HAP-1 (cell line): ENCODE results near the gene EPHB2.
"Not testable (repeated sequence)": the region's sequence is repeated elsewhere in the genome, so short reads cannot be mapped to it uniquely, and the experiment has no call there.

Experiments used
- DNase-seq, 2 experiments: peaks; one replicate each; pipeline ENCODE4 v3.0.0-alpha.2; 2016 to 2020; ENCODE audit warnings: low spot score in 2 of 2
- H3K27me3 ChIP-seq: fragments of 250-450 bp; sonication (Bioruptor Pico); 2 replicates; pipeline ENCODE4 v1.5.1; 2020; ENCODE audit warnings: low read depth, mild to moderate bottlenecking, moderate library complexity
- H3K36me3 ChIP-seq: fragments of 250-450 bp; sonication (Bioruptor Pico); replicated peaks from 2 replicates; pipeline ENCODE4 v1.5.1; 2020; ENCODE audit warnings: mild to moderate bottlenecking
- H3K4me1 ChIP-seq: fragments of 250-450 bp; sonication (Bioruptor Pico); 2 replicates; pipeline ENCODE4 v1.5.1; 2020; ENCODE audit warnings: mild to moderate bottlenecking
- H3K4me3 ChIP-seq: fragments of 250-450 bp; sonication (Bioruptor Pico); 2 replicates; pipeline ENCODE4 v1.5.1; 2020; ENCODE audit warnings: mild to moderate bottlenecking, moderate library complexity
- H3K9me3 ChIP-seq: fragments of 250-450 bp; sonication (Bioruptor Pico); 2 replicates; pipeline ENCODE4 v1.5.1; 2020; ENCODE audit warnings: mild to moderate bottlenecking, moderate library complexity
- in situ Hi-C: fragments of 300-500 bp; cut with MboI; formaldehyde crosslinking; loops from 3 replicates; pipeline ENCODE4 v1.14.3; 2020; ENCODE audit warnings: low sequenced_read_pairs, inconsistent platforms, mixed read lengths

Gene EPHB2

GRCh38 chr1:22838965-22839364 is 128.3 kb downstream of the EPHB2 start:
- H3K4me1 ChIP-seq: no peaks in the 10 kb centered on the region
- H3K4me3 ChIP-seq: no peak overlapping the region
- no peaks in the 10 kb centered on the region for H3K36me3 ChIP-seq
- in situ Hi-C loops: no loop called here
- no peak for DNase-seq
- H3K9me3 ChIP-seq: no peaks in the 10 kb centered on the region
- no peaks in the 10 kb centered on the region for H3K27me3 ChIP-seq

- in situ Hi-C loops: no loop called here
- H3K4me3 ChIP-seq: no peak overlapping the region
- H3K9me3 ChIP-seq: no peaks in the 10 kb centered on the region
- H3K36me3 ChIP-seq: no peaks in the 10 kb centered on the region
- no peaks in the 10 kb centered on the region for H3K4me1 ChIP-seq
- no peaks in the 10 kb centered on the region for H3K27me3 ChIP-seq
- DNase-seq: no peak
Observed at GRCh38 chr1:22839806-22840205, 129.2 kb downstream of the EPHB2 start.

GRCh38 chr1:22841142-22841541 is 130.5 kb downstream of the EPHB2 start:
- Histone ChIP-seq H3K4me3 (no peak overlapping the region), H3K36me3 (no peaks in the 10 kb centered on the region), H3K9me3 (no peaks in the 10 kb centered on the region), H3K27me3 (no peaks in the 10 kb centered on the region), H3K4me1 (no peaks in the 10 kb centered on the region)
- in situ Hi-C loops: no loop called here
- no peak for DNase-seq

- in situ Hi-C loops: no loop called here
- Histone ChIP-seq H3K36me3 (no peaks in the 10 kb centered on the region), H3K27me3 (no peaks in the 10 kb centered on the region), H3K4me1 (no peaks in the 10 kb centered on the region), H3K4me3 (no peak overlapping the region), H3K9me3 (no peaks in the 10 kb centered on the region)
- no peak for DNase-seq
Observed at GRCh38 chr1:22841860-22842281, 131.2 kb downstream of the EPHB2 start.

GRCh38 chr1:22843441-22844183 is 133.0 kb downstream of the EPHB2 start:
- H3K9me3 ChIP-seq, H3K4me1 ChIP-seq, in situ Hi-C loops, H3K36me3 ChIP-seq, H3K27me3 ChIP-seq, DNase-seq, H3K4me3 ChIP-seq: not testable (repeated sequence)

- in situ Hi-C loops: no loop called here
- Histone ChIP-seq H3K4me1 (no peaks in the 10 kb centered on the region), H3K27me3 (no peaks in the 10 kb centered on the region), H3K36me3 (no peaks in the 10 kb centered on the region), H3K4me3 (no peak overlapping the region), H3K9me3 (no peaks in the 10 kb centered on the region)
- DNase-seq: no peak
Observed at GRCh38 chr1:22844621-22845020, 134.0 kb downstream of the EPHB2 start.

- Histone ChIP-seq H3K4me3 (no peak overlapping the region), H3K36me3 (no peaks in the 10 kb centered on the region), H3K27me3 (no peaks in the 10 kb centered on the region), H3K4me1 (no peaks in the 10 kb centered on the region), H3K9me3 (no peaks in the 10 kb centered on the region)
- in situ Hi-C loops: no loop called here
- DNase-seq: no peak
Observed at GRCh38 chr1:22845398-22845935, 134.8 kb downstream of the EPHB2 start.

GRCh38 chr1:22846458-22846857 is 135.8 kb downstream of the EPHB2 start:
- no peaks in the 10 kb centered on the region for H3K27me3 ChIP-seq
- DNase-seq: no peak
- H3K4me3 ChIP-seq: no peak overlapping the region
- H3K4me1 ChIP-seq: no peaks in the 10 kb centered on the region
- no peaks in the 10 kb centered on the region for H3K36me3 ChIP-seq
- in situ Hi-C loops: no loop called here
- no peaks in the 10 kb centered on the region for H3K9me3 ChIP-seq

- in situ Hi-C loops: no loop called here
- H3K4me3 ChIP-seq: no peak overlapping the region
Observed at GRCh38 chr1:22847249-22847648, 136.6 kb downstream of the EPHB2 start.

GRCh38 chr1:22847709-22848108 is 137.1 kb downstream of the EPHB2 start:
- in situ Hi-C loops: no loop called here

More at GRCh38 chr1:22847249-22847648, 136.6 kb downstream of the EPHB2 start:
- H3K27me3 ChIP-seq: no peaks in the 10 kb centered on the region
- H3K9me3 ChIP-seq: no peaks in the 10 kb centered on the region
- no peak for DNase-seq
- H3K4me1 ChIP-seq: no peaks in the 10 kb centered on the region
- no peaks in the 10 kb centered on the region for H3K36me3 ChIP-seq

GRCh38 chr1:22848405-22848804 is 137.8 kb downstream of the EPHB2 start:
- Histone ChIP-seq H3K9me3 (no peaks in the 10 kb centered on the region), H3K4me1 (no peaks in the 10 kb centered on the region), H3K27me3 (no peaks in the 10 kb centered on the region), H3K36me3 (no peaks in the 10 kb centered on the region), H3K4me3 (no peak overlapping the region)
- in situ Hi-C loops: no loop called here
- DNase-seq: no peak

More at GRCh38 chr1:22847709-22848108, 137.1 kb downstream of the EPHB2 start:
- no peaks in the 10 kb centered on the region for H3K36me3 ChIP-seq
- H3K27me3 ChIP-seq: no peaks in the 10 kb centered on the region
- no peak overlapping the region for H3K4me3 ChIP-seq
- H3K9me3 ChIP-seq: no peaks in the 10 kb centered on the region
- no peak for DNase-seq
- no peaks in the 10 kb centered on the region for H3K4me1 ChIP-seq

GRCh38 chr1:22849770-22850169 is 139.1 kb downstream of the EPHB2 start:
- no peak for DNase-seq
- no peak overlapping the region for H3K4me3 ChIP-seq
- no peaks in the 10 kb centered on the region for H3K36me3 ChIP-seq
- in situ Hi-C loops: no loop called here
- no peaks in the 10 kb centered on the region for H3K27me3 ChIP-seq
- H3K9me3 ChIP-seq: no peaks in the 10 kb centered on the region
- no peaks in the 10 kb centered on the region for H3K4me1 ChIP-seq

- Histone ChIP-seq H3K9me3 (no peaks in the 10 kb centered on the region), H3K4me3 (no peak overlapping the region), H3K36me3 (no peaks in the 10 kb centered on the region), H3K27me3 (no peaks in the 10 kb centered on the region), H3K4me1 (no peaks in the 10 kb centered on the region)
- in situ Hi-C loops: no loop called here
- no peak for DNase-seq
Observed at GRCh38 chr1:22850281-22850680, 139.6 kb downstream of the EPHB2 start.

- H3K9me3 ChIP-seq: no peaks in the 10 kb centered on the region
- no peaks in the 10 kb centered on the region for H3K27me3 ChIP-seq
- H3K4me3 ChIP-seq: no peak overlapping the region
- no peaks in the 10 kb centered on the region for H3K4me1 ChIP-seq
- no peak for DNase-seq
- no peaks in the 10 kb centered on the region for H3K36me3 ChIP-seq
- in situ Hi-C loops: no loop called here
Observed at GRCh38 chr1:22850681-22851080, 140.0 kb downstream of the EPHB2 start.

GRCh38 chr1:22851517-22851916 is 140.9 kb downstream of the EPHB2 start:
- Histone ChIP-seq H3K4me3 (no peak overlapping the region), H3K4me1 (no peaks in the 10 kb centered on the region), H3K36me3 (no peaks in the 10 kb centered on the region), H3K27me3 (no peaks in the 10 kb centered on the region), H3K9me3 (no peaks in the 10 kb centered on the region)
- in situ Hi-C loops: no loop called here
- no peak for DNase-seq
